ENCODE measurements around the gene LRFN5. TPM values are rescaled to one million over a fixed set of nuclear protein-coding genes. Genes with fewer than 3 reads are reported as not detected.

LRFN5 gene
- total RNA-seq, 3 donors from 2014 or later (not counting 1 experiment from before 2014, with no cell fraction given): not detected

DNA sequence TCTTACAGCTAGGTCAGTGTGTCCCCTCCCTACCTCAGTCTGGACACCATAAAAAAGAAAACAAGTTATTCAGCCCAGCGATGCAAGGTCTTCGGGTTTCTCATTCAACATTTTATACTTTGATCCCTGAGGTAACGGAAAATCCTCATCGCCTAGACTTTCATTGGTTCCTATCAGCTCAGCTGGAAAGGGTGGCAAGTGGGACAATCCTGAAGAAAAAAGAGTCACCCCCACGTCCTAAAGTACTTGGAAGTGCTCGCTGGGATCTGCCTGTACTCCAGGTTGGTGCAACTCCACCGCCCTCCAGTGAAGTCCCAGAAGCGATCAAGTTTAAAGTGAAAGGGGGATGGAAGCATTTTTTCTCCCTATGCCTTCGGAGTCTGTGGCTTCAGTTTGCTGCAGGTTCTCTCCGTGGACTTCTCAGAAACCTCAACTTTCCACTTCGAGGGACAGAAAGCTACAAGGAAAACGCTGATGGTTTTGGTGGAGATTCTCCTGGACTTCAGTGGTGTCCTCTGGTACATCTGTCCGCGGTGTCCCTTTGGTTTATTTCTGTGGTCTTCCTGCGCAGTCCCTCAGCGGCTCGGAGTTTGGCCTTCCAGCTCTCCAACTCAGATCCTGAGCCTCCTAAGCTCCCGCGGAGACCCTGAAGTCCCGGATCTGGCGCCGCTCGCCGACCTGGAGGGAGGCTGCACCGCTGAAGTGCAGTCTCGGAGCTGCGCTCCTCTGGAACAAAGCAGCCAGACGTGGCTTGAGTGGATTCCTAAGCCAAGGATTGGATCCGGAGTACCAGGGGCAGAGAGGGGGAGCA lies 1.8 kb upstream of the LRFN5 start:
- Mint-ChIP-seq H3K27me3 (ENCODE audit: low read depth in 2 of 2) (peaks cover 30 to 33% of the 10 kb centered on the region in 2 donors), H3K9me3 (no peaks in the 10 kb centered on the region), H3K27ac (no peak overlapping the region), H3K4me1 (no peaks in the 10 kb centered on the region), H3K36me3 (peaks cover 16% of the 10 kb centered on the region), H3K4me3 (no peak overlapping the region)
- no peak overlapping the region for H3K27ac ChIP-seq (ENCODE audit: low read length)
- no peaks in the 10 kb centered on the region for H3K4me1 ChIP-seq (ENCODE audit: control insufficient read depth, insufficient read depth, low read length)
- intact Hi-C loops (cut with micrococcal nuclease): no loop called here
- peaks cover 30% of the 10 kb centered on the region for H3K27me3 ChIP-seq (ENCODE audit: control insufficient read depth, insufficient read depth, low read length)
- no peak for ATAC-seq
- DNase-seq: no peak
- WGBS (ENCODE audit: insufficient coverage): 6% methylated on average over 29 of the region's 29 CpGs
- no peak overlapping the region for H3K4me3 ChIP-seq (ENCODE audit: low read length)
- no peaks in the 10 kb centered on the region for H3K36me3 ChIP-seq (ENCODE audit: control insufficient read depth, insufficient read depth, low read length)
- TF ChIP-seq, protein P1, sequence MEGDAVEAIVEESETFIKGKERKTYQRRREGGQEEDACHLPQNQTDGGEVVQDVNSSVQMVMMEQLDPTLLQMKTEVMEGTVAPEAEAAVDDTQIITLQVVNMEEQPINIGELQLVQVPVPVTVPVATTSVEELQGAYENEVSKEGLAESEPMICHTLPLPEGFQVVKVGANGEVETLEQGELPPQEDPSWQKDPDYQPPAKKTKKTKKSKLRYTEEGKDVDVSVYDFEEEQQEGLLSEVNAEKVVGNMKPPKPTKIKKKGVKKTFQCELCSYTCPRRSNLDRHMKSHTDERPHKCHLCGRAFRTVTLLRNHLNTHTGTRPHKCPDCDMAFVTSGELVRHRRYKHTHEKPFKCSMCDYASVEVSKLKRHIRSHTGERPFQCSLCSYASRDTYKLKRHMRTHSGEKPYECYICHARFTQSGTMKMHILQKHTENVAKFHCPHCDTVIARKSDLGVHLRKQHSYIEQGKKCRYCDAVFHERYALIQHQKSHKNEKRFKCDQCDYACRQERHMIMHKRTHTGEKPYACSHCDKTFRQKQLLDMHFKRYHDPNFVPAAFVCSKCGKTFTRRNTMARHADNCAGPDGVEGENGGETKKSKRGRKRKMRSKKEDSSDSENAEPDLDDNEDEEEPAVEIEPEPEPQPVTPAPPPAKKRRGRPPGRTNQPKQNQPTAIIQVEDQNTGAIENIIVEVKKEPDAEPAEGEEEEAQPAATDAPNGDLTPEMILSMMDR (IDR thresholded peaks at IDR 0.05): no peak
- H3K9me3 ChIP-seq (ENCODE audit: control insufficient read depth, insufficient read depth, low read length): peaks cover 4% of the 10 kb centered on the region

DNA sequence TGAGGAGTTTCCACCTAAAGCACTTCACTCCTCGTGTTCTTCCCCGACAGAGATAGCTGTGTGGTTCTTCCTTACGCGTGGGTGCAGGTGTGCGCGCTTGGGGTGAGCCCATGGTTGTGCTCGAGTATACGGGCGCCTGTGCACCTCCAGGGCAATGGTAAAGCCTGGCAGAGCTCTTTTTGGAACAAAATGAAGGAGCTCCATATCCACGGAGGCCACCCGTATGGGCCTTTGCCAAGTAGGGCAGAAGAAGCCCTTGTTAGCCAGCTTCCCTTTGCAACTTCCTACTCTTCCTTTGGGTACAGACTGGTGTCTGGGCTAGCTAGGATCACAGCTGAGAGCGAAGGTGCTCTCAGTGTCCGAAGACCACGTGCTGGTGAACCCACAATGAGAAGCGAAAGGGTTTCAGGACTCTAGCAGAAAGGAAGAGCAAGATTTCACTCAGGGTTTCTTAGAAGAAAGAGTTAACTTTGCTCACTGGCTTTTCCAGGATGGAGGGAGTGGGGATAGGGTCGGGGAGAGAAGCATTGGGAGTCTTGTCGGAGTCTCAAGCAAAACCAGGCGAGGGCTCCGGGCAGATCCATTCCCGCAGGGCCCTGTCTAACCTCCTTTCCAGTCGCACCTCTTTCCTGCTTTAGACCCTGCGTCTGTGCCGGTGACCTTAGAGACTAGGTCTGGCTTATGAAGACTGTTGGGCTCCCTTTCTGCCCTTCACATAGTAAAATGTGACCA lies 960 bp upstream of the LRFN5 start:
- no peak overlapping the region for H3K4me3 ChIP-seq (ENCODE audit: low read length)
- H3K27ac Mint-ChIP-seq: no peak overlapping the region
- no peak for DNase-seq
- ATAC-seq: no peak
- H3K4me3 Mint-ChIP-seq: no peak overlapping the region
- no peak overlapping the region for H3K27ac ChIP-seq (ENCODE audit: low read length)
- peaks cover 16% of the 10 kb centered on the region for H3K36me3 Mint-ChIP-seq
- no peaks in the 10 kb centered on the region for H3K9me3 Mint-ChIP-seq
- H3K36me3 ChIP-seq (ENCODE audit: control insufficient read depth, insufficient read depth, low read length): no peaks in the 10 kb centered on the region
- H3K27me3 ChIP-seq (ENCODE audit: control insufficient read depth, insufficient read depth, low read length): peaks cover 30% of the 10 kb centered on the region
- intact Hi-C loops (cut with micrococcal nuclease): no loop called here
- no peaks in the 10 kb centered on the region for H3K4me1 Mint-ChIP-seq
- TF ChIP-seq, protein P1 (IDR thresholded peaks at IDR 0.05): no peak
- no peaks in the 10 kb centered on the region for H3K4me1 ChIP-seq (ENCODE audit: control insufficient read depth, insufficient read depth, low read length)
- peaks cover 4% of the 10 kb centered on the region for H3K9me3 ChIP-seq (ENCODE audit: control insufficient read depth, insufficient read depth, low read length)
- WGBS (ENCODE audit: insufficient coverage): 7% methylated on average over 23 of the region's 23 CpGs
- peaks cover 38 to 39% of the 10 kb centered on the region in 2 donors for H3K27me3 Mint-ChIP-seq (ENCODE audit: low read depth in 2 of 2)

DNA sequence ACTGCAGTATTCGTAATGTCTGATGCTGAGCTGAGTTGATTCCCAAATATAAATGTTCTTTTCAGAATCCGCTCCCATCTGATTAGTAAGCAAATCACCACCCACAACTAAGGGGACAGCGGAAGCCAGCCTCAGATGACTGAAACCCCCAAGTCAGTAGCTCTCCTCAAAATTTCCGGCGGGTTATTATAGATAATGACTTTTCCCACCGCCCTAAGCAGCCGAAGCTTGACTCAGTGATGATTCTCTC lies 469 bp upstream of the LRFN5 start:
- ATAC-seq (no peak), DNase-seq (no peak)
- peaks cover 30% of the 10 kb centered on the region for H3K27me3 ChIP-seq (ENCODE audit: control insufficient read depth, insufficient read depth, low read length)
- peaks cover 40 to 41% of the 10 kb centered on the region in 2 donors for H3K27me3 Mint-ChIP-seq (ENCODE audit: low read depth in 2 of 2)
- WGBS (ENCODE audit: insufficient coverage): 7% methylated on average over 7 of the region's 7 CpGs
- intact Hi-C loops (cut with micrococcal nuclease): no loop called here
- H3K36me3 Mint-ChIP-seq: peaks cover 16% of the 10 kb centered on the region
- no peaks in the 10 kb centered on the region for H3K4me1 ChIP-seq (ENCODE audit: control insufficient read depth, insufficient read depth, low read length)
- TF ChIP-seq, protein P1 (IDR thresholded peaks at IDR 0.05): no peak
- no peak overlapping the region for H3K4me3 ChIP-seq (ENCODE audit: low read length)
- H3K9me3 Mint-ChIP-seq: no peaks in the 10 kb centered on the region
- H3K4me1 Mint-ChIP-seq: no peaks in the 10 kb centered on the region
- H3K27ac ChIP-seq (ENCODE audit: low read length): no peak overlapping the region
- H3K36me3 ChIP-seq (ENCODE audit: control insufficient read depth, insufficient read depth, low read length): no peaks in the 10 kb centered on the region
- no peak overlapping the region for H3K4me3 Mint-ChIP-seq
- peaks cover 4% of the 10 kb centered on the region for H3K9me3 ChIP-seq (ENCODE audit: control insufficient read depth, insufficient read depth, low read length)
- H3K27ac Mint-ChIP-seq: no peak overlapping the region

Measured in natural killer cell (primary cell).